CD14-positive monocyte (primary cell): ENCODE results near the gene SHISAL1. TPM values are rescaled to one million over a fixed set of nuclear protein-coding genes. Genes with fewer than 3 reads are reported as not detected.

Experiments
- DNase-seq, 3 donors: peaks; one replicate each; pipeline ENCODE4 v3.0.0-alpha.2; 2011 to 2022
- H2AFZ ChIP-seq: 2 replicates; pipeline ENCODE4 v1.6.0; 2012; ENCODE audit warnings: mild to moderate bottlenecking, low read depth, low read length, inconsistent platforms; ENCODE audit not compliant: insufficient read depth, poor library complexity, severe bottlenecking
- H3K27ac ChIP-seq, 2 donors: 1 replicate in 1 of 2; 2 replicates in 1 of 2; pipeline ENCODE4 v1.5.1; 2012 to 2013; ENCODE audit warnings: low read length in 2 of 2, control low read depth in 1 of 2, inconsistent platforms in 1 of 2, low read depth in 1 of 2, mild to moderate bottlenecking in 1 of 2
- H3K27me3 ChIP-seq, 2 donors: one replicate each; pipeline versions ENCODE4 v1.6.0 to v1.6.1; 2011 to 2013; ENCODE audit warnings: low read length in 2 of 2; ENCODE audit not compliant: control insufficient read depth in 2 of 2, insufficient read depth in 2 of 2
- H3K36me3 ChIP-seq, 2 donors: replicated peaks in 1 of 2; 1 replicate in 1 of 2; 2 replicates in 1 of 2; pipeline versions ENCODE4 v1.5.1 to v1.6.1; 2012 to 2013; ENCODE audit warnings: low read length in 2 of 2, control low read depth in 1 of 2, inconsistent platforms in 1 of 2, mild to moderate bottlenecking in 1 of 2; ENCODE audit not compliant: insufficient read depth in 2 of 2, control insufficient read depth in 1 of 2
- H3K4me1 ChIP-seq, 2 donors: 1 replicate in 1 of 2; 2 replicates in 1 of 2; pipeline versions ENCODE4 v1.5.1 to v1.6.1; 2012 to 2013; ENCODE audit warnings: low read length in 2 of 2, control low read depth in 1 of 2, inconsistent platforms in 1 of 2, mild to moderate bottlenecking in 1 of 2, moderate library complexity in 1 of 2; ENCODE audit not compliant: insufficient read depth in 2 of 2, control insufficient read depth in 1 of 2
- H3K4me2 ChIP-seq: replicated peaks from 2 replicates; pipeline ENCODE3; 2012; ENCODE audit warnings: low read length, moderate library complexity, mild to moderate bottlenecking; ENCODE audit not compliant: poor library complexity, severe bottlenecking; ENCODE audit errors: extremely low read depth
- H3K4me3 ChIP-seq, 3 experiments: fragments of 200-600 bp in 1 of 3; sonication (generic) in 1 of 3; replicated peaks in 1 of 3; 1 replicate in 2 of 3; 2 replicates in 1 of 3; pipeline ENCODE4 v1.5.1; 2011 to 2013; ENCODE audit warnings: low read length in 3 of 3, mild to moderate bottlenecking in 3 of 3, control low read depth in 2 of 3, low read depth in 2 of 3, inconsistent platforms in 1 of 3, moderate library complexity in 1 of 3
- H3K79me2 ChIP-seq: 2 replicates; pipeline ENCODE4 v1.6.0; 2012; ENCODE audit warnings: mild to moderate bottlenecking, control low read depth, inconsistent platforms, low read length, moderate library complexity; ENCODE audit not compliant: insufficient read depth
- H3K9ac ChIP-seq: 2 replicates; pipeline ENCODE4 v1.6.0; 2017; ENCODE audit warnings: low read length, mild to moderate bottlenecking; ENCODE audit not compliant: insufficient read depth, poor library complexity, severe bottlenecking
- H3K9me3 ChIP-seq, 2 donors: replicated peaks in 1 of 2; 1 replicate in 1 of 2; 2 replicates in 1 of 2; pipeline versions ENCODE4 v1.5.1 to v1.6.1; 2012 to 2013; ENCODE audit warnings: low read length in 2 of 2, control low read depth in 1 of 2; ENCODE audit not compliant: control insufficient read depth in 1 of 2, insufficient read depth in 1 of 2
- H4K20me1 ChIP-seq: 2 replicates; pipeline ENCODE4 v1.6.0; 2012; ENCODE audit warnings: mild to moderate bottlenecking, low read length, control low read depth, moderate library complexity; ENCODE audit not compliant: insufficient read depth
- H3K27ac Mint-ChIP-seq, 7 donors: one replicate each; pipeline ENCODE4 v1.8.0; 2020; ENCODE audit warnings: mild to moderate bottlenecking in 7 of 7, mixed read lengths in 7 of 7, moderate library complexity in 6 of 7, inconsistent platforms in 2 of 7
- H3K27me3 Mint-ChIP-seq, 3 donors: one replicate each; pipeline ENCODE4 v1.8.0; 2021 to 2022; ENCODE audit warnings: low read depth in 3 of 3, mild to moderate bottlenecking in 3 of 3, mixed read lengths in 3 of 3, moderate library complexity in 3 of 3, inconsistent platforms in 1 of 3
- H3K36me3 Mint-ChIP-seq, 2 donors: one replicate each; pipeline ENCODE4 v1.8.0; 2020; ENCODE audit warnings: mixed read lengths in 2 of 2, inconsistent platforms in 1 of 2, mild to moderate bottlenecking in 1 of 2
- H3K4me1 Mint-ChIP-seq: one replicate; pipeline ENCODE4 v1.8.0; 2020; ENCODE audit warnings: mild to moderate bottlenecking, mixed read lengths
- H3K4me3 Mint-ChIP-seq, 2 donors: one replicate each; pipeline ENCODE4 v1.8.0; 2020; ENCODE audit warnings: mild to moderate bottlenecking in 2 of 2, mixed read lengths in 2 of 2, moderate library complexity in 1 of 2
- H3K9me3 Mint-ChIP-seq, 7 donors: one replicate each; pipeline ENCODE4 v1.8.0; 2020 to 2022; ENCODE audit warnings: mixed read lengths in 7 of 7, mild to moderate bottlenecking in 6 of 7, moderate library complexity in 6 of 7, inconsistent platforms in 2 of 7
- WGBS: methylation state at CpG from one replicate; pipeline ENCODE4 v1.1.5; 2013; ENCODE audit warnings: missing lambda C conversion rate; ENCODE audit not compliant: insufficient coverage; 5-methylcytosine and 5-hydroxymethylcytosine counted together
- intact Hi-C, 2 donors: fragments of 100-400 bp; cut with micrococcal nuclease; formaldehyde crosslinking; loops; one replicate each; pipeline versions ENCODE4 v1.15.0 to v1.15.1; 2023
- polyA plus RNA-seq, 3 donors: library from polyadenylated mRNA; depleted of rRNA in 1 of 3; unstranded in 2 of 3; stranded (reverse) in 1 of 3; fragments of 300-500 nt in 2 of 3; fragments of >200 nt in 1 of 3; fragmentation: Illumina TruSeq in 2 of 3; gene quantifications; 1 replicate in 2 of 3; 2 replicates in 1 of 3; pipeline ENCODE4 v1.2.3, GENCODE V29; 2012 to 2021
- TF ChIP-seq, protein P1 (sequence below): fragments of 200-600 bp; IDR thresholded peaks from one replicate; pipeline ENCODE4 v1.8.0; 2022; ENCODE audit warnings: antibody characterized with exemption, mild to moderate bottlenecking

SHISAL1 gene
- polyA plus RNA-seq, 3 donors, result not detected

DNA sequence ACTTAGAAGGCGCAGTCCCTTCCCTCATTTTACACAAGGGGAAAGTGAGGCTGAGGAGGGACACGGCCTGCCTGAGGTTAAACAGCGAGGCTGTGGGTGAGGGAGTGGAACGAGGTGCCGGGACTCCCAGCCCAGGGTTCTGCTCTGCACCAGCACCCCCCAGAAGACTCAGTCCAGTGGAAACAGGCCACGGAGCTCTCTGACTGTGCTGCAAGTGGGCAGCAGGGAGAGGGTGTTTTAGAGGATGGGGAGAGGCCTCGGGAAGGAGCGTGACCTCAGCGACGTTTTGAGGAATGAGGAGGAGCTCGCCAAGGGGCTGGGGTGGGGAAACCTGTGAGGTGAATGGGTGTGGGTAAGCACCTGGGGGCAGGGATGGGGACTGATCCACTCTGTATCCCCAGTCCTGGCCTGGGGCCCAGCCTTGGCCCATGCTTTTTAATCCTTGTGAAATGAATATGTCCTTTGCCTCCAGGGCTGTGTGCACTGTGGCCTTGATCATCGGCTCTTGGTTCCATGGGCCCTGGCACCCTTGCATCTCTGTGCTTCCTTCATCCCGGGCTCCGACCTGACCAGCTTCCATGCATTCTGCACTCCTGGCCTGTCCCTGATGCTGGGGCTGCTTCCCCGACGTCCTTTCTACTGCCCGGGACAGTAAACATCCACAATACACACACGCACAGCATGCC, 44.2 kb downstream of the SHISAL1 start:
- Mint-ChIP-seq H3K4me1 (no peaks in the 10 kb centered on the region), H3K27ac (no peak overlapping the region), H3K4me3 (no peak overlapping the region), H3K9me3 (peaks cover 0 to 3% (median 0%) of the 10 kb centered on the region in 7 donors), H3K36me3 (no peaks in the 10 kb centered on the region), H3K27me3 (peaks cover 2 to 6% (median 5%) of the 10 kb centered on the region in 3 donors)
- Histone ChIP-seq H3K9me3 (no peaks in the 10 kb centered on the region), H3K4me2 (no peak overlapping the region), H3K4me3 (no peak overlapping the region), H4K20me1 (no peaks in the 10 kb centered on the region), H3K27me3 (no peaks in the 10 kb centered on the region), H3K9ac (no peak overlapping the region), H3K79me2 (no peaks in the 10 kb centered on the region), H3K4me1 (no peaks in the 10 kb centered on the region), H3K36me3 (no peaks in the 10 kb centered on the region), H3K27ac (no peak overlapping the region), H2AFZ (no peak overlapping the region)
- 98% methylated on average over 13 of the region's 18 CpGs for WGBS
- TF ChIP-seq, protein P1, sequence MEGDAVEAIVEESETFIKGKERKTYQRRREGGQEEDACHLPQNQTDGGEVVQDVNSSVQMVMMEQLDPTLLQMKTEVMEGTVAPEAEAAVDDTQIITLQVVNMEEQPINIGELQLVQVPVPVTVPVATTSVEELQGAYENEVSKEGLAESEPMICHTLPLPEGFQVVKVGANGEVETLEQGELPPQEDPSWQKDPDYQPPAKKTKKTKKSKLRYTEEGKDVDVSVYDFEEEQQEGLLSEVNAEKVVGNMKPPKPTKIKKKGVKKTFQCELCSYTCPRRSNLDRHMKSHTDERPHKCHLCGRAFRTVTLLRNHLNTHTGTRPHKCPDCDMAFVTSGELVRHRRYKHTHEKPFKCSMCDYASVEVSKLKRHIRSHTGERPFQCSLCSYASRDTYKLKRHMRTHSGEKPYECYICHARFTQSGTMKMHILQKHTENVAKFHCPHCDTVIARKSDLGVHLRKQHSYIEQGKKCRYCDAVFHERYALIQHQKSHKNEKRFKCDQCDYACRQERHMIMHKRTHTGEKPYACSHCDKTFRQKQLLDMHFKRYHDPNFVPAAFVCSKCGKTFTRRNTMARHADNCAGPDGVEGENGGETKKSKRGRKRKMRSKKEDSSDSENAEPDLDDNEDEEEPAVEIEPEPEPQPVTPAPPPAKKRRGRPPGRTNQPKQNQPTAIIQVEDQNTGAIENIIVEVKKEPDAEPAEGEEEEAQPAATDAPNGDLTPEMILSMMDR, result no peak
- no peak for DNase-seq
- intact Hi-C loops, result no loop called here

DNA sequence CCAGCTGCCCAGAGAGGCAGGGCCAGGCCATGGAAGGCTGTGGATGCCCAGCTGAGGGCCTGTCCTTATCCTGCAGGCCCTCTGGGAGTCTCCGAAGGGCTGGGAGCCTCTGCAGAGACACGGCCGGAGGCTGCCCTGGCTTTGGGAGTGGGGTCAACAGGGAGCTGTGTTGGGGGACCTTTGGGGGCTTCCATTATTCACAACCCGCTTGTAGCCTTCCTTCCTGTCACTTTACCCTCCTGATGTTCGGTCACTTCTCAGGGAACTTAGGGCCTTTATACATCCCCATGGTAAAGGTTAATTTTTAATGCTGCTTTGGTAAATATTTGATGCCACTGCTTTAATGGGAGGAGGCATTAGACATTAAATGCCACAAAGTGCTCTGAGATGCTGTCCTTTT, 44.9 kb downstream of the SHISAL1 start:
- Histone ChIP-seq H4K20me1 (no peaks in the 10 kb centered on the region), H3K9me3 (no peaks in the 10 kb centered on the region), H3K27me3 (no peaks in the 10 kb centered on the region), H2AFZ (no peak overlapping the region), H3K36me3 (no peaks in the 10 kb centered on the region), H3K4me2 (no peak overlapping the region), H3K4me1 (no peaks in the 10 kb centered on the region), H3K9ac (no peak overlapping the region), H3K79me2 (no peaks in the 10 kb centered on the region), H3K4me3 (no peak overlapping the region), H3K27ac (no peak overlapping the region)
- intact Hi-C loops, result no loop called here
- DNase-seq, result no peak
- H3K9me3 Mint-ChIP-seq, result peaks cover 0 to 3% (median 0%) of the 10 kb centered on the region in 7 donors
- WGBS, result no CpG with 5 or more reads among the region's 5 CpGs
- no peaks in the 10 kb centered on the region for H3K36me3 Mint-ChIP-seq
- no peaks in the 10 kb centered on the region for H3K4me1 Mint-ChIP-seq
- H3K27ac Mint-ChIP-seq, result no peak overlapping the region
- peaks cover 4 to 5% (median 4%) of the 10 kb centered on the region in 3 donors for H3K27me3 Mint-ChIP-seq
- no peak overlapping the region for H3K4me3 Mint-ChIP-seq
- TF ChIP-seq, protein P1, result no peak
